Mesenchymal stem cell (in vitro differentiated cells and primary cell): ENCODE measurements around the gene LKAAEAR1.

Source experiments
- DNase-seq: peaks from one replicate; pipeline ENCODE4 v3.0.0-alpha.2; 2013
- H2AFZ ChIP-seq: one replicate; pipeline ENCODE4 v1.6.1; 2013; ENCODE audit warnings: low read depth, mild to moderate bottlenecking, control low read depth, inconsistent platforms, low read length, moderate library complexity
- H2AK5ac ChIP-seq: 2 replicates; pipeline ENCODE4 v1.6.1; 2013; ENCODE audit warnings: low read length, moderate library complexity, mild to moderate bottlenecking, inconsistent platforms; ENCODE audit not compliant: severe bottlenecking
- H2BK120ac ChIP-seq: one replicate; pipeline ENCODE4 v1.6.1; 2013; ENCODE audit warnings: low read depth, mild to moderate bottlenecking, inconsistent platforms, low read length, moderate library complexity
- H2BK12ac ChIP-seq, 2 experiments: one replicate each; pipeline ENCODE4 v1.6.1; 2013; ENCODE audit warnings: inconsistent platforms in 2 of 2, low read length in 2 of 2, mild to moderate bottlenecking in 2 of 2, moderate library complexity in 2 of 2, control low read depth in 1 of 2
- H2BK15ac ChIP-seq: one replicate; pipeline ENCODE4 v1.6.1; 2013; ENCODE audit warnings: mild to moderate bottlenecking, low read depth, inconsistent platforms; ENCODE audit not compliant: poor library complexity, severe bottlenecking
- H2BK5ac ChIP-seq: 2 replicates; pipeline ENCODE4 v1.6.1; 2013; ENCODE audit warnings: low read depth, mild to moderate bottlenecking, low read length, control low read depth, inconsistent platforms; ENCODE audit not compliant: poor library complexity, severe bottlenecking
- H3K14ac ChIP-seq, 2 experiments: one replicate each; pipeline ENCODE4 v1.6.1; 2013; ENCODE audit warnings: inconsistent platforms in 2 of 2, low read length in 2 of 2, control low read depth in 1 of 2, mild to moderate bottlenecking in 1 of 2, moderate library complexity in 1 of 2
- H3K18ac ChIP-seq, 2 experiments: one replicate each; pipeline ENCODE4 v1.6.1; 2013; ENCODE audit warnings: inconsistent platforms in 2 of 2, low read length in 2 of 2, control low read depth in 1 of 2, low read depth in 1 of 2, mild to moderate bottlenecking in 1 of 2
- H3K23ac ChIP-seq, 2 experiments: one replicate each; pipeline ENCODE4 v1.6.1; 2013; ENCODE audit warnings: inconsistent platforms in 2 of 2, low read length in 2 of 2, mild to moderate bottlenecking in 2 of 2, moderate library complexity in 2 of 2, control low read depth in 1 of 2
- H3K27ac ChIP-seq: 2 replicates; pipeline ENCODE4 v1.5.1; 2013; ENCODE audit warnings: mild to moderate bottlenecking, moderate library complexity, low read length, control low read depth, inconsistent platforms; ENCODE audit not compliant: poor library complexity, severe bottlenecking
- H3K27me3 ChIP-seq, 2 experiments: 2 replicates each; pipeline versions ENCODE4 v1.6.1 to v1.7.0; 2013; ENCODE audit warnings: low read length in 2 of 2, mild to moderate bottlenecking in 2 of 2, moderate library complexity in 2 of 2, control low read depth in 1 of 2, inconsistent platforms in 1 of 2; ENCODE audit not compliant: control insufficient read depth in 1 of 2, insufficient read depth in 1 of 2
- H3K36me3 ChIP-seq, 2 experiments: 2 replicates each; pipeline versions ENCODE4 v1.6.1 to v1.7.0; 2013; ENCODE audit warnings: low read length in 2 of 2, control low read depth in 1 of 2, inconsistent platforms in 1 of 2, low read depth in 1 of 2, mild to moderate bottlenecking in 1 of 2; ENCODE audit not compliant: insufficient read depth in 2 of 2, control insufficient read depth in 1 of 2
- H3K4ac ChIP-seq, 2 experiments: one replicate each; pipeline ENCODE4 v1.6.1; 2013; ENCODE audit warnings: inconsistent platforms in 2 of 2, low read length in 2 of 2, mild to moderate bottlenecking in 2 of 2, moderate library complexity in 2 of 2, control low read depth in 1 of 2, low read depth in 1 of 2
- H3K4me1 ChIP-seq: 2 replicates; pipeline ENCODE4 v1.6.1; 2013; ENCODE audit warnings: low read depth, low read length, control low read depth; ENCODE audit not compliant: control insufficient read depth, insufficient read depth
- H3K4me2 ChIP-seq: 2 replicates; pipeline ENCODE4 v1.6.1; 2013; ENCODE audit warnings: low read length, mild to moderate bottlenecking, inconsistent platforms; ENCODE audit not compliant: poor library complexity, severe bottlenecking
- H3K4me3 ChIP-seq, 2 experiments: 2 replicates each; pipeline versions ENCODE4 v1.5.1 to v1.7.0; 2013; ENCODE audit warnings: low read length in 2 of 2, mild to moderate bottlenecking in 2 of 2, control low read depth in 1 of 2, low read depth in 1 of 2; ENCODE audit not compliant: insufficient read depth in 1 of 2
- H3K79me1 ChIP-seq: replicated peaks from 2 replicates; pipeline ENCODE4 v1.6.1; 2013; ENCODE audit warnings: mild to moderate bottlenecking, control low read depth, low read length, inconsistent platforms; ENCODE audit not compliant: poor library complexity, severe bottlenecking
- H3K9ac ChIP-seq: 2 replicates; pipeline ENCODE4 v1.7.0; 2013; ENCODE audit warnings: mild to moderate bottlenecking, low read length, moderate library complexity
- H3K9me3 ChIP-seq: 2 replicates; pipeline ENCODE4 v1.7.0; 2013; ENCODE audit warnings: mild to moderate bottlenecking, low read length; ENCODE audit not compliant: control insufficient read depth
- H4K8ac ChIP-seq: one replicate; pipeline ENCODE4 v1.6.1; 2013; ENCODE audit warnings: inconsistent platforms, mild to moderate bottlenecking, low read length, moderate library complexity
- H4K91ac ChIP-seq: one replicate; pipeline ENCODE4 v1.6.1; 2013; ENCODE audit warnings: mild to moderate bottlenecking, low read length, inconsistent platforms
- WGBS: methylation state at CpG from one replicate; pipeline ENCODE4 v1.1.7; 2013; ENCODE audit warnings: mixed read lengths; 5-methylcytosine and 5-hydroxymethylcytosine counted together

Gene LKAAEAR1

GRCh38 chr20:64052326-64052722 is 31.9 kb downstream of the LKAAEAR1 start:
- WGBS = 85% methylated on average over 7 of the region's 10 CpGs
- H3K27ac ChIP-seq = no peak overlapping the region
- H2BK12ac ChIP-seq = peak overlapping the region in 1 of 2 experiments; percentile 43
- no peak overlapping the region for H3K4ac ChIP-seq
- no peak for DNase-seq
- H4K8ac ChIP-seq = no peak overlapping the region
- no peaks in the 10 kb centered on the region for H3K79me1 ChIP-seq
- H3K27me3 ChIP-seq = peaks cover 37 to 78% of the 10 kb centered on the region in 2 experiments
- no peaks in the 10 kb centered on the region for H3K9me3 ChIP-seq
- H3K36me3 ChIP-seq = no peaks in the 10 kb centered on the region
- no peak overlapping the region for H3K18ac ChIP-seq
- H2BK120ac ChIP-seq = no peak overlapping the region
- no peak overlapping the region for H2AK5ac ChIP-seq
- H3K4me1 ChIP-seq = peaks cover 52% of the 10 kb centered on the region
- no peak overlapping the region for H2BK5ac ChIP-seq
- H4K91ac ChIP-seq = peak overlapping the region; percentile 28
- H3K4me2 ChIP-seq = no peak overlapping the region
- no peak overlapping the region for H3K9ac ChIP-seq
- H2BK15ac ChIP-seq = peak overlapping the region; percentile 82
- H3K23ac ChIP-seq = no peak overlapping the region
- no peak overlapping the region for H2AFZ ChIP-seq
- H3K14ac ChIP-seq = no peak overlapping the region
- H3K4me3 ChIP-seq = no peak overlapping the region

- Histone ChIP-seq H3K27me3 (peaks cover 43 to 78% of the 10 kb centered on the region in 2 experiments), H2BK15ac (peak overlapping the region; percentile 33), H2AK5ac (no peak overlapping the region), H3K36me3 (no peaks in the 10 kb centered on the region), H3K18ac (no peak overlapping the region), H4K91ac (peak overlapping the region; percentile 61), H3K9ac (no peak overlapping the region), H4K8ac (peak overlapping the region; percentile 40), H3K14ac (no peak overlapping the region), H3K79me1 (no peaks in the 10 kb centered on the region), H3K9me3 (no peaks in the 10 kb centered on the region), H2BK120ac (no peak overlapping the region), H2BK5ac (no peak overlapping the region), H3K23ac (no peak overlapping the region), H3K27ac (no peak overlapping the region), H2AFZ (no peak overlapping the region), H3K4ac (no peak overlapping the region), H3K4me2 (no peak overlapping the region), H3K4me3 (no peak overlapping the region), H3K4me1 (peaks cover 46% of the 10 kb centered on the region), H2BK12ac (peak overlapping the region in 1 of 2 experiments; percentile 60)
- WGBS = 87% methylated on average over 15 of the region's 15 CpGs
- DNase-seq = no peak
Observed at GRCh38 chr20:64051561-64052325, 32.5 kb downstream of the LKAAEAR1 start.

- Histone ChIP-seq H2AK5ac (no peak overlapping the region), H3K27me3 (peaks cover 50 to 81% of the 10 kb centered on the region in 2 experiments), H4K91ac (no peak overlapping the region), H3K36me3 (no peaks in the 10 kb centered on the region), H3K79me1 (no peaks in the 10 kb centered on the region), H2BK5ac (no peak overlapping the region), H2AFZ (no peak overlapping the region), H3K9ac (no peak overlapping the region), H3K18ac (no peak overlapping the region), H3K4me2 (no peak overlapping the region), H2BK12ac (peak overlapping the region in 1 of 2 experiments; percentile 35), H2BK120ac (no peak overlapping the region), H3K14ac (no peak overlapping the region), H3K4me3 (no peak overlapping the region), H3K23ac (no peak overlapping the region), H3K27ac (no peak overlapping the region), H4K8ac (no peak overlapping the region), H3K4ac (no peak overlapping the region), H3K4me1 (peaks cover 41% of the 10 kb centered on the region), H2BK15ac (peak overlapping the region; percentile 63), H3K9me3 (no peaks in the 10 kb centered on the region)
- no peak for DNase-seq
- 78% methylated on average over 11 of the region's 11 CpGs for WGBS
Observed at GRCh38 chr20:64051033-64051452, 33.2 kb downstream of the LKAAEAR1 start.

GRCh38 chr20:64050261-64051032 is 33.8 kb downstream of the LKAAEAR1 start:
- Histone ChIP-seq H2BK12ac (peak overlapping the region in 1 of 2 experiments; percentile 35), H3K27ac (no peak overlapping the region), H4K8ac (no peak overlapping the region), H3K9ac (no peak overlapping the region), H2AK5ac (no peak overlapping the region), H3K4me1 (peaks cover 37% of the 10 kb centered on the region), H2BK15ac (no peak overlapping the region), H3K23ac (no peak overlapping the region), H3K9me3 (no peaks in the 10 kb centered on the region), H3K4me3 (no peak overlapping the region), H3K27me3 (peaks cover 53 to 81% of the 10 kb centered on the region in 2 experiments), H3K18ac (no peak overlapping the region), H2BK120ac (no peak overlapping the region), H2AFZ (no peak overlapping the region), H4K91ac (peak overlapping the region; percentile 21), H3K4ac (no peak overlapping the region), H3K36me3 (no peaks in the 10 kb centered on the region), H3K79me1 (no peaks in the 10 kb centered on the region), H3K4me2 (no peak overlapping the region), H2BK5ac (no peak overlapping the region), H3K14ac (no peak overlapping the region)
- WGBS = 89% methylated on average over 23 of the region's 23 CpGs
- no peak for DNase-seq
